Stimulated activated naive B cell treated with anti-CD40 and anti-IgM and Interleukin-4, amounts not matched to agents 10 μg/mL and 1 μg/mL and 100 μg/mL, for 72 hours (primary cell): ENCODE results near the gene NAT14.

Experiments used
- ATAC-seq, 2 donors: fragments of 150-1000 bp; cut with Tn5 transposase; replicated peaks; 2 replicates each; pipeline ENCODE4 v1.10.0; 2021; ENCODE audit warnings: moderate library complexity in 1 of 2
- DNase-seq: peaks from one replicate; pipeline ENCODE4 v3.0.0; 2021
- H3K27ac Mint-ChIP-seq: one replicate; pipeline ENCODE4 v1.8.0; 2022; ENCODE audit warnings: mild to moderate bottlenecking, mixed read lengths
- H3K27me3 Mint-ChIP-seq, 2 donors: one replicate each; pipeline ENCODE4 v1.8.0; 2022; ENCODE audit warnings: mixed read lengths in 2 of 2
- H3K36me3 Mint-ChIP-seq, 2 donors: one replicate each; pipeline ENCODE4 v1.8.0; 2022; ENCODE audit warnings: mixed read lengths in 2 of 2, mild to moderate bottlenecking in 1 of 2
- H3K4me1 Mint-ChIP-seq, 2 donors: one replicate each; pipeline ENCODE4 v1.8.0; 2022; ENCODE audit warnings: mixed read lengths in 2 of 2, mild to moderate bottlenecking in 1 of 2
- H3K4me3 Mint-ChIP-seq, 2 donors: one replicate each; pipeline ENCODE4 v1.8.0; 2022; ENCODE audit warnings: mild to moderate bottlenecking in 2 of 2, mixed read lengths in 2 of 2, moderate library complexity in 1 of 2
- H3K9me3 Mint-ChIP-seq, 2 donors: one replicate each; pipeline ENCODE4 v1.8.0; 2022; ENCODE audit warnings: mixed read lengths in 2 of 2, mild to moderate bottlenecking in 1 of 2

Gene NAT14

DNA sequence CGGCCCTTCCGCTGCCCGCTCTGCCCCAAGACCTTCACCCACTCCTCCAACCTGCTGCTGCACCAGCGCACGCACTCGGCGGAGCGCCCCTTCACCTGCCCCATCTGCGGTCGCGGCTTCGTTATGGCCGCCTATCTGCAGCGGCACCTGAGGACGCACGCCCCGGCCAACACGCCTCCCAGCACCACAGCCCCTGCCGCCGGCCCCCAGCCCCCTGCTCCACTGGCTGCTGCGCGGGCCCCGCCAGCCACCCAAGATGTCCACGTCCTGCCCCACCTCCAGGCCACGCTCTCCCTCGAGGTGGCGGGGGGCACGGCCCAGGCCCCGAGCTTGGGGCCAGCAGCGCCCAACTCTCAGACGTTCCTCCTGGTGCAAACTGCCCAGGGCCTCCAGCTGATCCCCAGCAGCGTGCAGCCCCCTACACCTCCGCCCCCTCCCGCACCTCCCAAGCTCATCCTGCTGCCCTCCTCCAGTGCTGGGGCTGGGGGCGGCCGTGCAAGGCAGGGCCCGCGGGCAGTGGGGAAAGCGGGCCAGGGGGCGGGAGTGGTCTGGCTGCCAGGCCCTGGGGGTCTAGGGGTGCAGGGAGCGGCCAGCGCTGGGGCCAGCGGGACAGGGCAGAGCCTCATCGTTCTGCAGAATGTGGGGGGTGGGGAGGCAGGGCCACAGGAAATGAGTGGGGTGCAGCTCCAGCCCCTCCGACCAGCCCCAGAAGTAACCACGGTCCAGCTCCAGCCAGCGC is 1.9 kb upstream of the NAT14 start:
- DNase-seq = no peak

DNA sequence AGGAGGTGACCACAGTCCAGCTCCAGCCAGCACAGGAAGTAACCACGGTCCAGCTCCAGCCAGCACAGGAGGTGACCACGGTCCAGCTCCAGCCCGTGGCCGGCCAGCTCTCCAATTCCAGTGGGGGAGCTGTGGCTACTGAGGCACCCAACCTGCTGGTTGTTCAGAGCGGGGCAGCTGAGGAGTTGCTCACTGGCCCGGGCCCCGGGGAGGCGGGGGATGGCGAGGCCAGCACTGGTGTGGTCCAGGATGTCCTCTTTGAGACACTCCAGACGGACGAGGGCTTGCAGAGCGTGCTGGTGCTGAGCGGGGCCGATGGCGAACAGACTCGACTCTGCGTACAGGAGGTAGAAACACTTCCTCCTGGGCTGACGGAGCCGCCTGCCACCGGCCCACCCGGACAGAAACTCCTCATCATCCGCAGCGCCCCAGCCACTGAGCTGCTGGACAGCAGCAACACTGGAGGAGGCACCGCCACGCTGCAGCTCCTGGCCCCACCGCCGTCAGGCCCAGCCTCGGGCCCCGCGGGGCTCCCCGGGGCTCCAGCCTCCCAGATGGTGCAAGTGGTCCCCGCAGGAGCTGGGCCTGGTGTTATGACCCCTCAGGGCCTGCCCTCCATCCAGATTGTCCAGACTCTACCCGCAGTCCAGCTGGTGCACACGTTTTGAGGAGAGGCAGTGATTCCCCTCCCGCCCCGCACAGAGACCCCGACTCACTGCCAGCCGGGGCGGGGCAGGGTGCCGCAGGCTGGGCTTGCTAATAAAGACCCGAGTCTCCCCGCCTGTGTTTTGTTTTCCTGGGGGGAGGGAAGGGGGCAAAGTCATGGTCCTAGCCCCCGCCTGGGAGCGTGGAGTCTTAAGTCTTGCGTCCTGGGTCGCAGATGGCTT is 1.0 kb upstream of the NAT14 start:
- Mint-ChIP-seq H3K36me3 (peaks cover 9 to 17% of the 10 kb centered on the region in 2 donors), H3K27ac (peak overlapping the region; percentile 84), H3K9me3 (no peaks in the 10 kb centered on the region), H3K4me3 (peak overlapping the region; percentile 74 to 87), H3K4me1 (peaks cover 22 to 48% of the 10 kb centered on the region in 2 donors), H3K27me3 (no peaks in the 10 kb centered on the region)
- no peak for DNase-seq
- no peak for ATAC-seq

More for the DNA sequence above, 1.9 kb upstream of the NAT14 start:
- H3K4me3 Mint-ChIP-seq = peak overlapping the region in 1 of 2 donors; percentile 57
- H3K36me3 Mint-ChIP-seq = peaks cover 13 to 22% of the 10 kb centered on the region in 2 donors
- no peak for ATAC-seq
- H3K27me3 Mint-ChIP-seq = no peaks in the 10 kb centered on the region
- H3K27ac Mint-ChIP-seq = peak overlapping the region; percentile 31
- no peaks in the 10 kb centered on the region for H3K9me3 Mint-ChIP-seq
- H3K4me1 Mint-ChIP-seq = peaks cover 28 to 51% of the 10 kb centered on the region in 2 donors

DNA sequence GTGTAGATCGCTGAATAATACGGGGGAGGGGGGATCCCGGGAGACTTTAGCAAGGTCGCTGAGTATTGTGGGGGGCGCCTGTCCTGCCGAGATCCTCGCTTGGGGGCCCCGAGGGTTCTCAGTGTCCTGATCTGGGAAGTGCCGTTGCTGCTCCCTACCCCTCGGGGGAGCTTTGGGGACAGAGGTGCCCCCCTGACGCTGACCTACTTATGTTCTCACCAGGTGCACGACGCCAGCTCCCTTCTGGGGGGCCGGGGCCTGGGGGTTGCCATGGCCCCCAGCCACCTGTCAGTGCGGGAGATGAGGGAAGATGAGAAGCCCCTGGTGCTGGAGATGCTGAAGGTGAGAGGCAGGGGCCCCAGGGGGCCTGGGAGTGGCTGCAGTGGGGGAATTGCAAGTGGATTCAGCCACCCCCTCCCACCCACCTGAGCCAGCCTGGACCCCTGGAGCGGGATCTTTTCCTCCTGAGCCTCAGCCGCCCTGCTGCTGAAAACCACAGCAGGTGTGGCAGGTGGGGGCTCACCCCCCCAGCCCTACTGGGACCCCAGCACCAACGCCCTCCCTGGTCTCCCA is 537 bp downstream of the NAT14 start:
- peak overlapping the region; percentile 89 for H3K27ac Mint-ChIP-seq
- ATAC-seq (peak in 1 of 2 donors; percentile 9), DNase-seq (no peak)
- peak overlapping the region; percentile 74 to 87 for H3K4me3 Mint-ChIP-seq
- H3K36me3 Mint-ChIP-seq = peaks cover 3 to 7% of the 10 kb centered on the region in 2 donors
- H3K27me3 Mint-ChIP-seq = peaks cover 0 to 4% of the 10 kb centered on the region in 2 donors
- H3K9me3 Mint-ChIP-seq = no peaks in the 10 kb centered on the region
- peaks cover 15 to 37% of the 10 kb centered on the region in 2 donors for H3K4me1 Mint-ChIP-seq

DNA sequence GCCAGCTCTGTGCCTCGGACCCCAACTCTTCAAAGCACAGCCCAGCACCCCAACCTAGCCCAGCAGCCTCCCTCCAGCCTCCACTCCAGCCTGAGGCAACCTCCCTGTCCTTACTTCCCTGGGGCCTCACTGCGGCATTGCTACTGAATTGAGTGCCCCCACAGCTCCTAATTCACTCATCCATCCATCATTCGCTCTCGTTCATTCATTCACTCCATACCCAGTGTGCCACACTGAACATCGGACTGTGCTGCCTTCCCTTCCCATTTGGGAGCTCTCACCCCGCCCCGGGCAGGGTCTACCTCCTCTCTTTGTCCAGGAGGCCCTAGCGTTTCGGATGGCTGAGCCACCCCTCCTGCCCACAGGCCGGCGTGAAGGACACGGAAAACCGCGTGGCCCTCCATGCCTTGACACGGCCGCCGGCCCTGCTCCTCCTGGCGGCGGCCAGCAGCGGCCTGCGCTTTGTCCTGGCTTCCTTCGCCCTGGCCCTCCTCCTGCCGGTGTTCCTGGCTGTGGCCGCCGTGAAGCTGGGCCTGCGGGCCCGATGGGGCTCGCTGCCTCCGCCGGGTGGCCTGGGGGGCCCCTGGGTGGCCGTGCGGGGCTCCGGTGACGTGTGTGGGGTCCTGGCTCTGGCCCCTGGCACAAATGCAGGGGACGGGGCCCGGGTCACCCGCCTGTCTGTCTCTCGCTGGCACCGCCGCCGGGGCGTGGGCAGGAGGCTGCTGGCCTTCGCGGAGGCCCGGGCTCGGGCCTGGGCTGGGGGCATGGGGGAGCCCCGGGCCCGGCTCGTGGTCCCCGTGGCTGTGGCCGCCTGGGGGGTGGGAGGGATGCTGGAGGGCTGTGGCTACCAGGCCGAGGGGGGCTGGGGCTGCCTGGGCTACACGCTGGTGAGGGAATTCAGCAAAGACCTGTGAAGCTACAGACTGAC is 1.3 kb downstream of the NAT14 start:
- DNase-seq = no peak
- Mint-ChIP-seq H3K4me3 (peak overlapping the region; percentile 74 to 87), H3K36me3 (peaks cover 3 to 4% of the 10 kb centered on the region in 2 donors), H3K9me3 (no peaks in the 10 kb centered on the region), H3K27ac (peak overlapping the region; percentile 82), H3K27me3 (peaks cover 0 to 6% of the 10 kb centered on the region in 2 donors), H3K4me1 (peaks cover 15 to 37% of the 10 kb centered on the region in 2 donors)
- no peak for ATAC-seq

DNA sequence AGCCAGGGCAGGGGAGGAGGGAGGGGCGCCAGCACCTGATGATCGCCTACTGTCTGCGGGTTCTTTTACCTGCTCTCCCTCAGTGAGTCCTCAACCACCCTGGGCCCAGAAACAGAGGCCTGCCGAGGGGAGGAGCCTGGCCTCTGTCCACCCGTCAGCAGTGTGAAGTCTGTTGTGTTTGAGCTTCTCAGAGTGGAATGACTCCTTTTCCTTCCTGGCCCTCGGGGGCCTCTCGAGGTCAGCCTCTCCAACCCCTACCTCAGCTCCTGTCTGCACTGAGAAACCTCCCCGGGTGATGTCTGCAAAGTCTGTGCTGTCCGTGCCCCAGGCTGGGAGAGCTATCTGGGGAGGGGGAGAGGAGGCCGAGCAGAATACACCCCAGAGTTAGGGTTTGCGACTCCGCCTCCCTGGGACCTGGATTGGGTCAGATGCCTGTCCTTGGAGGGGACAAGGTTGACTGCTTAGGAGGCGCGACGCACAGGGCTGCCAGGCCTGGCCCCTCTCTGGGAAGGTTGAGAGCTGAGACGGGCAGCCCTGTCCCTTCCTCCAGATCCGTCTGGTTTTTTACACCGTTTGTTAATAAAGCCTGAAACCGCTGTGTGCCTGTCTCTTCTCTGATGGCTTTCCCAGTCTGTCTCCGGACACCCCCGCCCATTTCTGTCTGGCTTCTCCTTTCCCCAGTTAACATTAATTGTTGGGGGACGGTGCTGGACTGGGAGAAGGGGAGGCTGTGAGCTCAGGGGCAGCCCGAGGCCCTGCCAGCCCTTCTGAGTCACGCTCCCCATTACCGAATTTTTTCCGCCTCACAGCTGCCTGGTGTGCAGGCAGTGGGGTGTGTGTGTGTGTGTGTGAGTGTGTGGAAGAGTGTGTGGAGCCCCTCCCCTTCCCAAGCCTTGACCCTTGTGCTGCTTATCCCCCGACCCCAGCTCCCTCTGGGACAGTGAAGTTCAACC is 2.3 kb downstream of the NAT14 start:
- peaks cover 18 to 37% of the 10 kb centered on the region in 2 donors for H3K4me1 Mint-ChIP-seq
- H3K27me3 Mint-ChIP-seq = peaks cover 8 to 15% of the 10 kb centered on the region in 2 donors
- no peak for ATAC-seq
- H3K4me3 Mint-ChIP-seq = peak overlapping the region; percentile 35 to 47
- peak overlapping the region; percentile 82 for H3K27ac Mint-ChIP-seq
- no peak for DNase-seq
- peaks cover 2 to 4% of the 10 kb centered on the region in 2 donors for H3K36me3 Mint-ChIP-seq
- no peaks in the 10 kb centered on the region for H3K9me3 Mint-ChIP-seq

DNA sequence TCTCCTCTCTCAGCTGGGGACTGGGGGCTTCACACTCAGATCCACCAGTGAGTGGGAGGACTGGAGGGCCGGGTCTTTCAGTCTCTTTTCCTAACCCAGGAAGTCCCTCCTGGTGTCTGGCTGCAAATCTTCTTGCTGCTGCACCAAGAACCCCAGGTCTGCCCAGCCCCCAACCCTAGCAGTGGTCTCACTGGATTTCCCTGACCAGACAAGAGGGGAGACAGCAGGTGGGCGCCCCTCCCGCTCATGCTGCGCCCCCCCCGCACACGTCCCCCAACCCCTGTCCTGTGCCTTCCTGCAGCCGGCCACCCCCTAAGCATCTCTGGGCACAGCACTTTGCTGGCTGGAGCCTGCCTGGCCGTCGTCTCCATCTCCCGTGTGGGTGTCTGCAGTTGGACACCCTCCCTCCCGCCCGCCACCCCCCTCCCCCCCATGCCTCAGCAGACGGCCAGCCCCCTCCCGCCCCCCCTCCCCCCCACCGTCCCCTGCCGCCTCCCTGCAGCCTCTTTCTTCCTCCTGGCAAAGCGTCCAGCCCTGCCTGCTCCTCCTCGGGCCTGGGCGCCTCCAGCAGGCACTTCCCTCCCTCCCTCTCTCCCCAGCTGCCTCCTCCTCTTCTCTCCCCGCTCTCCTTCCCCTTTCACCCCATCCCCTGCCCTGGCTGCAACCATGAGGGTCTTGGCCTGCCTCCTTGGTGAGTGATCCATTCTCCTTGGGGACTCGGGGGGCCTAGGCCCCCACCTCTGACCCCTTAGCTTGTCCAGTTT is 3.1 kb downstream of the NAT14 start, which contains the start of gene SSC5D:
Gene SSC5D (plus strand): TSS at position 513 of the 764 bp plus-strand sequence. CDS start 154 bp downstream, at position 667.
- DNase-seq = no peak
- Mint-ChIP-seq H3K4me3 (peak within 1 kb of the TSS in 1 of 2 donors; percentile 65), H3K36me3 (peaks cover under 1 to 4% of the 10 kb centered on the region in 2 donors), H3K27me3 (peaks cover 13 to 23% of the 10 kb centered on the region in 2 donors), H3K4me1 (peaks cover 20 to 37% of the 10 kb centered on the region in 2 donors), H3K27ac (peak within 1 kb of the TSS; percentile 81), H3K9me3 (no peaks in the 10 kb centered on the region)
- no peak for ATAC-seq

DNA sequence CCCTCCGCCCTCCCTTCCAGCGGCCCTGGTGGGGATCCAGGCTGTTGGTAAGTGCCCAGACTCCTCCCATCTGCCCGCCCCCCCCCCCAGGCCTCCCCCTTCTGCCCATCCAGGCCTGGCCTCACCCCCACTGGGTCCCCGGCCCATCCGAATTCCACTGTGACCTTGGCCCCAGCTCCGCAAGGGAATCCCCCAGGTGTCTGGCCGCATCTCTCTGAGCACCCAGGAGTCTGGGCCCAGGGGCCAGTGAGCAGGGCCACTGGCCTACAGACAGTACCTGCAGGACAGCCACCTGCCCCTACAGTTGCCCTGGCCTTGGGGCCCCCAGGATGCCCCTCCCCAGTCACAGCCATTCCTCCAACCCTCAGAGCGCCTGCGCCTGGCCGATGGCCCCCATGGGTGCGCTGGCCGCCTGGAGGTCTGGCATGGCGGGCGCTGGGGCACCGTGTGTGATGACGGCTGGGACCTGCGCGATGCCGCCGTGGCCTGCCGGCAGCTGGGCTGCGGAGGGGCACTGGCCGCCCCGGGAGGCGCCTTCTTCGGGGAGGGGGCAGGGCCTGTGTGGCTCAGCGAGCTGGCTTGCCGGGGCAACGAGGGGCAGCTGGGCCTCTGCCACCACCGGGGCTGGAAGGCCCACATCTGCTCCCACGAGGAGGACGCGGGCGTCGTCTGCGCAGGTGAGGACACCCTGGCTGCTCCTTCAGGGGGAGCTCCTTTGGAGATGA is 4.2 kb downstream of the NAT14 start:
- Mint-ChIP-seq H3K4me3 (no peak overlapping the region), H3K27ac (peak overlapping the region; percentile 47), H3K9me3 (no peaks in the 10 kb centered on the region), H3K4me1 (peaks cover 20 to 38% of the 10 kb centered on the region in 2 donors), H3K36me3 (peaks cover 0 to 4% of the 10 kb centered on the region in 2 donors), H3K27me3 (peaks cover 19 to 27% of the 10 kb centered on the region in 2 donors)
- ATAC-seq (no peak), DNase-seq (no peak)

DNA sequence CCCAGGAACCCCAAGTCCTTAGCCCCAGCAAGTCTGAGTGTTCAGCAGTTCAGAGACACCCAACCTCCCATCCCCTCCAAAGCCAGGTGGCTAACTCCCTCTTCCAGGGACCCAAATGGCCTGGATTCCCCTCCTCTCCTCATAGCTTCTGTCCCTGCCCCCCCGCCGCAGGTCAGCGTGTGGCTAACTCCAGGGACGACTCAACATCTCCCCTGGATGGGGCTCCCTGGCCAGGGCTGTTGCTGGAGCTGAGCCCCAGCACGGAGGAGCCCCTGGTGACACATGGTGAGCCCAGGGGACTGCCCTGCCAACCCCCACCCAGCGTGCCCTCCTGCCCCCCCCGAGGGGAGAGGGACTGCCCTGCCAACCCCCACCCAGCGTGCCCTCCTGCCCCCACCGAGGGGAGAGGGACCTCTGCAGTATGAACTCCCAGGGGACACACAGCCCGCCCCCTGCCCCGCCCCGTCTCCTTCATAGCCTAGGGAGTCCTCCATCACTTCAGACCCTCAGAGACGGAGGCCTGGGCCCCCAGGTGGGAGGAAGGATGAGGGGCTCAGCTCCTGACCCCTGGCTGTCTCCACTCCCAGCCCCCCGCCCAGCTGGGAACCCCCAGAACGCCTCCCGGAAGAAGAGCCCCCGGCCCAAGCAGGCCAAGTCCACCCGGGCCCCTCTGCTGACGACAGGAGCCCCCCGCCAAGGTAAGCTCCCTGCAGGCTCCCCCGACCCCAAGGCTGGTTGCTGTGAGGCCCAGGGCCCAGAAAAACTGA is 4.9 kb downstream of the NAT14 start:
- H3K27ac Mint-ChIP-seq = no peak overlapping the region
- peaks cover 26 to 34% of the 10 kb centered on the region in 2 donors for H3K27me3 Mint-ChIP-seq
- H3K4me1 Mint-ChIP-seq = peaks cover 23 to 40% of the 10 kb centered on the region in 2 donors
- no peak overlapping the region for H3K4me3 Mint-ChIP-seq
- DNase-seq (no peak), ATAC-seq (no peak)
- peaks cover 0 to 4% of the 10 kb centered on the region in 2 donors for H3K36me3 Mint-ChIP-seq
- no peaks in the 10 kb centered on the region for H3K9me3 Mint-ChIP-seq

DNA sequence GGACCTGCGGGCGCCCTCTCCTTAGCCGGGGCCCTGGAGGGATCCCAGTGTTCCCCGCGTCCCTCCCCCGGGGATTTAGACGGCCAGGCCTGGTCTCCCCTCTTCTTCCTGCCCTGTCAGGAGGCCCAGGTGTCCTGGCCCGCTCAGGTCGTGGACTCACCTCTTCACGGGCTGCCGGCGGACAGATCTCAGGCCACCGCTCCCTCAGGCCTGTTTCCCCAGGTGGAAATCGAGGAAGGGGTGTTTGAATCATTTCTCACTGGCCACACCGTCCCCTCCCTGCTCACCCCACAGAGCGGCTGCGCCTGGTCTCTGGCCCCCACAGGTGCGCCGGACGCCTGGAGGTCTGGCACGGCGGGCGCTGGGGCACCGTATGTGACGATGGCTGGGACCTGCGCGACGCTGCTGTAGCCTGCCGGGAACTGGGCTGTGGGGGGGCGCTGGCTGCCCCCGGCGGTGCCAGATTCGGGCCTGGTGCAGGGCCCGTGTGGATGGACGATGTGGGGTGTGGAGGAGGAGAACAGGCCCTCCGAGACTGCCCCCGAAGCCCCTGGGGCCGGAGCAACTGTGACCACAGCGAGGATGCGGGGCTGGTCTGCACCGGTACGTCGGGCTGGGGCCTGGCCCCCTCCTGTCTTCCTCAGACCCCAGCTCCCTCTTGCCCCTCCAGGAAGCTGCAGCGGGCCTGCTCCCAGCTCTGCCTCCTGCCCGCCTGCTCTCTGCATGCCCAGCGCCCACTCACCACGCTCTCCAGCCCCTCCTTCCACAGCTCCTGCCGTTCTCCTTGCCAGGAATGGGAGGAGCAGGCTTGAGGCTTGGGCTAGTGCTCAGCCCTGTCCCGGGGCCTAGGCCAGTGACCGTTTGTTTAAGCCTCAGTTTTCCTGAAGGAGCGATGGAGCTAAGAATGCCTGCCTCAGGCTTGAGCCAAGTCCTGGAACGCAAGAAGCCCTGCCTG is 5.8 kb downstream of the NAT14 start:
- Mint-ChIP-seq H3K27me3 (peaks cover 26 to 34% of the 10 kb centered on the region in 2 donors), H3K4me1 (peaks cover 20 to 34% of the 10 kb centered on the region in 2 donors), H3K27ac (no peak overlapping the region), H3K36me3 (peaks cover 0 to 8% of the 10 kb centered on the region in 2 donors), H3K4me3 (no peak overlapping the region), H3K9me3 (no peaks in the 10 kb centered on the region)
- no peak for DNase-seq
- no peak for ATAC-seq
